Trophoblast cell (in vitro differentiated cells and primary cell): ENCODE results near the gene NT5C1B.

Source experiments
- DNase-seq, 2 donors: peaks; one replicate each; pipeline ENCODE4 v3.0.0-alpha.2; 2016
- H2AFZ ChIP-seq: 2 replicates; pipeline ENCODE4 v1.6.1; 2013; ENCODE audit warnings: low read length, moderate library complexity, mild to moderate bottlenecking; ENCODE audit not compliant: insufficient read depth, poor library complexity
- H2AK5ac ChIP-seq: 2 replicates; pipeline ENCODE4 v1.6.1; 2013; ENCODE audit warnings: mild to moderate bottlenecking, low read length
- H2BK120ac ChIP-seq: 2 replicates; pipeline ENCODE4 v1.6.1; 2013; ENCODE audit warnings: low read length, mild to moderate bottlenecking, moderate library complexity; ENCODE audit not compliant: insufficient read depth, poor library complexity
- H2BK12ac ChIP-seq: 2 replicates; pipeline ENCODE4 v1.6.1; 2013; ENCODE audit warnings: mild to moderate bottlenecking, low read length, moderate library complexity
- H2BK5ac ChIP-seq: 2 replicates; pipeline ENCODE4 v1.6.1; 2013; ENCODE audit warnings: low read length, low read depth, moderate library complexity, mild to moderate bottlenecking; ENCODE audit not compliant: poor library complexity
- H3K14ac ChIP-seq: 2 replicates; pipeline ENCODE4 v1.6.1; 2013; ENCODE audit warnings: mild to moderate bottlenecking, low read length
- H3K18ac ChIP-seq: 2 replicates; pipeline ENCODE4 v1.6.1; 2013; ENCODE audit warnings: mild to moderate bottlenecking, low read length
- H3K23ac ChIP-seq: 2 replicates; pipeline ENCODE4 v1.6.1; 2013; ENCODE audit warnings: low read length
- H3K27ac ChIP-seq: 2 replicates; pipeline ENCODE4 v1.5.1; 2013; ENCODE audit warnings: low read depth, mild to moderate bottlenecking, inconsistent platforms, low read length, moderate library complexity
- H3K27me3 ChIP-seq: 2 replicates; pipeline ENCODE4 v1.6.1; 2013; ENCODE audit warnings: inconsistent platforms, mild to moderate bottlenecking, low read length, moderate library complexity; ENCODE audit not compliant: insufficient read depth
- H3K36me3 ChIP-seq, 2 experiments: 1 replicate in 1 of 2; 2 replicates in 1 of 2; pipeline ENCODE4 v1.6.1; 2013; ENCODE audit warnings: low read length in 2 of 2, mild to moderate bottlenecking in 2 of 2, moderate library complexity in 1 of 2; ENCODE audit not compliant: insufficient read depth in 2 of 2, control insufficient read depth in 1 of 2
- H3K4ac ChIP-seq: 2 replicates; pipeline ENCODE4 v1.6.1; 2013; ENCODE audit warnings: low read depth, mild to moderate bottlenecking, low read length, moderate library complexity
- H3K4me1 ChIP-seq, 2 experiments: 1 replicate in 1 of 2; 2 replicates in 1 of 2; pipeline ENCODE4 v1.6.1; 2013; ENCODE audit warnings: low read length in 2 of 2, mild to moderate bottlenecking in 2 of 2, moderate library complexity in 1 of 2; ENCODE audit not compliant: insufficient read depth in 2 of 2, control insufficient read depth in 1 of 2
- H3K4me2 ChIP-seq: 2 replicates; pipeline ENCODE4 v1.6.1; 2013; ENCODE audit warnings: inconsistent platforms, mild to moderate bottlenecking, low read length, moderate library complexity
- H3K4me3 ChIP-seq: 2 replicates; pipeline ENCODE4 v1.5.1; 2013; ENCODE audit warnings: mild to moderate bottlenecking, low read depth, low read length, inconsistent platforms
- H3K79me1 ChIP-seq: one replicate; pipeline ENCODE4 v1.6.1; 2013; ENCODE audit warnings: low read length
- H3K79me2 ChIP-seq: 2 replicates; pipeline ENCODE4 v1.6.1; 2013; ENCODE audit warnings: low read length, mild to moderate bottlenecking; ENCODE audit not compliant: control insufficient read depth, insufficient read depth, poor library complexity
- H3K9ac ChIP-seq: 2 replicates; pipeline ENCODE4 v1.6.1; 2013; ENCODE audit warnings: mild to moderate bottlenecking, low read length
- H3K9me3 ChIP-seq: 2 replicates; pipeline ENCODE4 v1.6.1; 2013; ENCODE audit warnings: low read depth, mild to moderate bottlenecking, control low read depth, inconsistent platforms, low read length; ENCODE audit not compliant: insufficient read depth
- H4K12ac ChIP-seq: 2 replicates; pipeline ENCODE4 v1.6.1; 2013; ENCODE audit warnings: low read depth, mild to moderate bottlenecking, low read length, moderate library complexity
- H4K8ac ChIP-seq: 2 replicates; pipeline ENCODE4 v1.6.1; 2013; ENCODE audit warnings: low read depth, mild to moderate bottlenecking, low read length, moderate library complexity
- H4K91ac ChIP-seq: one replicate; pipeline ENCODE4 v1.6.1; 2013; ENCODE audit warnings: low read depth, mild to moderate bottlenecking, low read length, moderate library complexity
- WGBS: extraction: QIAGEN DNeasy Blood & Tissue Kit; methylation state at CpG from one replicate; pipeline ENCODE4 v1.1.7; 2013; ENCODE audit warnings: missing lambda C conversion rate; ENCODE audit not compliant: insufficient read length, insufficient coverage; ENCODE audit errors: extremely low coverage; 5-methylcytosine and 5-hydroxymethylcytosine counted together

NT5C1B gene

GRCh38 chr2:18536100-18536499, 53.3 kb downstream of the NT5C1B start:
- no peak overlapping the region for H3K4me3 ChIP-seq
- no peak overlapping the region for H4K91ac ChIP-seq
- H3K27ac ChIP-seq, result no peak overlapping the region
- no peak overlapping the region for H4K8ac ChIP-seq
- no peaks in the 10 kb centered on the region for H3K79me2 ChIP-seq
- no peak overlapping the region for H4K12ac ChIP-seq
- H3K9ac ChIP-seq, result no peak overlapping the region
- no peaks in the 10 kb centered on the region for H3K4me1 ChIP-seq
- H2BK120ac ChIP-seq, result no peak overlapping the region
- peak; percentile 70 to 75 for DNase-seq
- H2AK5ac ChIP-seq, result no peak overlapping the region
- no peaks in the 10 kb centered on the region for H3K79me1 ChIP-seq
- H2BK5ac ChIP-seq, result no peak overlapping the region
- no peak overlapping the region for H3K23ac ChIP-seq
- H3K4me2 ChIP-seq, result no peak overlapping the region
- H3K4ac ChIP-seq, result no peak overlapping the region
- no peaks in the 10 kb centered on the region for H3K9me3 ChIP-seq
- H2AFZ ChIP-seq, result no peak overlapping the region
- no CpG with 5 or more reads among the region's 7 CpGs for WGBS
- H2BK12ac ChIP-seq, result no peak overlapping the region
- no peaks in the 10 kb centered on the region for H3K27me3 ChIP-seq
- H3K36me3 ChIP-seq, result no peaks in the 10 kb centered on the region
- H3K18ac ChIP-seq, result no peak overlapping the region
- no peak overlapping the region for H3K14ac ChIP-seq

- Histone ChIP-seq H3K27me3 (no peaks in the 10 kb centered on the region), H2BK120ac (no peak overlapping the region), H3K79me1 (no peaks in the 10 kb centered on the region), H3K27ac (no peak overlapping the region), H2BK12ac (no peak overlapping the region), H3K4me2 (no peak overlapping the region), H3K9ac (no peak overlapping the region), H4K8ac (no peak overlapping the region), H3K4me1 (no peaks in the 10 kb centered on the region), H2BK5ac (no peak overlapping the region), H3K9me3 (no peaks in the 10 kb centered on the region), H3K18ac (no peak overlapping the region), H4K91ac (no peak overlapping the region), H3K23ac (no peak overlapping the region), H2AFZ (no peak overlapping the region), H2AK5ac (no peak overlapping the region), H3K4ac (no peak overlapping the region), H3K36me3 (no peaks in the 10 kb centered on the region), H4K12ac (no peak overlapping the region), H3K14ac (no peak overlapping the region), H3K79me2 (no peaks in the 10 kb centered on the region), H3K4me3 (no peak overlapping the region)
- DNase-seq, result no peak
- WGBS, result no CpG with 5 or more reads among the region's 1 CpG
Measured at GRCh38 chr2:18531194-18531593, 58.2 kb downstream of the NT5C1B start.

GRCh38 chr2:18527822-18528221, 61.5 kb downstream of the NT5C1B start:
- Histone ChIP-seq H3K79me2 (no peaks in the 10 kb centered on the region), H2BK12ac (no peak overlapping the region), H3K79me1 (no peaks in the 10 kb centered on the region), H3K27me3 (no peaks in the 10 kb centered on the region), H3K36me3 (no peaks in the 10 kb centered on the region), H3K14ac (no peak overlapping the region), H4K8ac (no peak overlapping the region), H3K23ac (no peak overlapping the region), H3K4me3 (no peak overlapping the region), H4K91ac (no peak overlapping the region), H3K18ac (no peak overlapping the region), H3K9me3 (no peaks in the 10 kb centered on the region), H2BK120ac (no peak overlapping the region), H3K4ac (no peak overlapping the region), H2BK5ac (no peak overlapping the region), H4K12ac (no peak overlapping the region), H3K4me2 (no peak overlapping the region), H2AK5ac (no peak overlapping the region), H2AFZ (no peak overlapping the region), H3K27ac (no peak overlapping the region), H3K9ac (no peak overlapping the region), H3K4me1 (no peaks in the 10 kb centered on the region)
- no peak for DNase-seq
- no CpG with 5 or more reads among the region's 4 CpGs for WGBS

GRCh38 chr2:18527326-18527725, 62.0 kb downstream of the NT5C1B start:
- no peaks in the 10 kb centered on the region for H3K4me1 ChIP-seq
- no peak overlapping the region for H3K18ac ChIP-seq
- no peak for DNase-seq
- H3K14ac ChIP-seq, result no peak overlapping the region
- no peak overlapping the region for H3K4ac ChIP-seq
- no peak overlapping the region for H3K4me2 ChIP-seq
- H4K91ac ChIP-seq, result no peak overlapping the region
- no peak overlapping the region for H2AFZ ChIP-seq
- H3K23ac ChIP-seq, result no peak overlapping the region
- H2AK5ac ChIP-seq, result no peak overlapping the region
- H2BK120ac ChIP-seq, result no peak overlapping the region
- WGBS, result no CpG with 5 or more reads among the region's 2 CpGs
- no peaks in the 10 kb centered on the region for H3K9me3 ChIP-seq
- H3K4me3 ChIP-seq, result no peak overlapping the region
- H3K36me3 ChIP-seq, result no peaks in the 10 kb centered on the region
- H3K79me1 ChIP-seq, result no peaks in the 10 kb centered on the region
- no peak overlapping the region for H4K12ac ChIP-seq
- no peak overlapping the region for H3K9ac ChIP-seq
- H3K27me3 ChIP-seq, result no peaks in the 10 kb centered on the region
- H2BK12ac ChIP-seq, result no peak overlapping the region
- no peak overlapping the region for H2BK5ac ChIP-seq
- no peak overlapping the region for H3K27ac ChIP-seq
- H3K79me2 ChIP-seq, result no peaks in the 10 kb centered on the region
- no peak overlapping the region for H4K8ac ChIP-seq
